Measurements from ENCODE around the gene SLC6A8. TPM values are rescaled to one million over a fixed set of nuclear protein-coding genes. Genes with fewer than 3 reads are reported as not detected.

Gene SLC6A8
- total RNA-seq, 1 experiment from 2014 or later, result 49.8 TPM

GRCh38 chrX:153648358-153649177 lies 39.2 kb upstream of the SLC6A8 start:
- no peak for TF ChIP-seq EZH2 (IDR thresholded peaks at IDR 0.05; ENCODE audit: borderline replicate concordance, low read depth, low read length, poor library complexity, severe bottlenecking)
- TF ChIP-seq CTCF (conservative IDR thresholded peaks at IDR 0.05; ENCODE audit: low read depth, low read length), result no peak
- no peak for DNase-seq (ENCODE audit: low spot score)
- Histone ChIP-seq H3K9me3 (ENCODE audit: low read depth, low read length, poor library complexity, severe bottlenecking) (no peaks in the 10 kb centered on the region), H3K4me3 (ENCODE audit: low read depth, low read length, poor library complexity, severe bottlenecking) (no peak overlapping the region), H3K36me3 (ENCODE audit: insufficient read depth, low read length, poor library complexity, severe bottlenecking) (no peaks in the 10 kb centered on the region), H3K27me3 (replicated peaks; ENCODE audit: insufficient read depth, low read depth, low read length, poor library complexity) (peaks cover 16% of the 10 kb centered on the region), H3K4me1 (ENCODE audit: insufficient read depth, low read length, poor library complexity, severe bottlenecking) (no peaks in the 10 kb centered on the region), H3K27ac (ENCODE audit: low read depth, low read length, poor library complexity, severe bottlenecking) (no peak overlapping the region)
- CTCF ChIA-PET, result no interaction called here
- intact Hi-C loops (cut with micrococcal nuclease; ENCODE audit: unreplicated experiment), result no loop called here
- no TSS peak for BruUV-seq (replicated peaks)
- POLR2A ChIA-PET (ENCODE audit: low non-redundant PET), result no interaction called here

GRCh38 chrX:153649178-153649914 lies 38.4 kb upstream of the SLC6A8 start:
- Histone ChIP-seq H3K27ac (ENCODE audit: low read depth, low read length, poor library complexity, severe bottlenecking) (no peak overlapping the region), H3K27me3 (replicated peaks; ENCODE audit: insufficient read depth, low read depth, low read length, poor library complexity) (peaks cover 15% of the 10 kb centered on the region), H3K9me3 (ENCODE audit: low read depth, low read length, poor library complexity, severe bottlenecking) (peaks cover 5% of the 10 kb centered on the region), H3K4me3 (ENCODE audit: low read depth, low read length, poor library complexity, severe bottlenecking) (no peak overlapping the region), H3K4me1 (ENCODE audit: insufficient read depth, low read length, poor library complexity, severe bottlenecking) (no peaks in the 10 kb centered on the region), H3K36me3 (ENCODE audit: insufficient read depth, low read length, poor library complexity, severe bottlenecking) (no peaks in the 10 kb centered on the region)
- ChIA-PET POLR2A (ENCODE audit: low non-redundant PET) (no interaction called here), CTCF (interaction anchor here (0.6 kb wide), 1 partner anchor 11 kb away, joined by 3 read pairs; no protein-coding TSS in a partner anchor)
- DNase-seq (ENCODE audit: low spot score), result peak; percentile 25
- BruUV-seq (replicated peaks), result no TSS peak
- intact Hi-C loops (cut with micrococcal nuclease; ENCODE audit: unreplicated experiment), result no loop called here
- TF ChIP-seq EZH2 (IDR thresholded peaks at IDR 0.05; ENCODE audit: borderline replicate concordance, low read depth, low read length, poor library complexity, severe bottlenecking), result no peak
- peak; percentile 41 for TF ChIP-seq CTCF (conservative IDR thresholded peaks at IDR 0.05; ENCODE audit: low read depth, low read length)

- no TSS peak for BruUV-seq (replicated peaks)
- Histone ChIP-seq H3K9me3 (ENCODE audit: low read depth, low read length, poor library complexity, severe bottlenecking) (peaks cover 5% of the 10 kb centered on the region), H3K4me3 (ENCODE audit: low read depth, low read length, poor library complexity, severe bottlenecking) (no peak overlapping the region), H3K4me1 (ENCODE audit: insufficient read depth, low read length, poor library complexity, severe bottlenecking) (no peaks in the 10 kb centered on the region), H3K27me3 (replicated peaks; ENCODE audit: insufficient read depth, low read depth, low read length, poor library complexity) (peaks cover 15% of the 10 kb centered on the region), H3K36me3 (ENCODE audit: insufficient read depth, low read length, poor library complexity, severe bottlenecking) (no peaks in the 10 kb centered on the region), H3K27ac (ENCODE audit: low read depth, low read length, poor library complexity, severe bottlenecking) (no peak overlapping the region)
- no peak for DNase-seq (ENCODE audit: low spot score)
- CTCF ChIA-PET, result interaction anchor here (0.6 kb wide), 1 partner anchor 10 kb away, joined by 3 read pairs; no protein-coding TSS in a partner anchor
- 0 out of 2 replicates have a peak, but pooled peaks have one; percentile 3 for TF ChIP-seq CTCF (conservative IDR thresholded peaks at IDR 0.05; ENCODE audit: low read depth, low read length)
- TF ChIP-seq EZH2 (IDR thresholded peaks at IDR 0.05; ENCODE audit: borderline replicate concordance, low read depth, low read length, poor library complexity, severe bottlenecking), result no peak
- intact Hi-C loops (cut with micrococcal nuclease; ENCODE audit: unreplicated experiment), result no loop called here
- POLR2A ChIA-PET (ENCODE audit: low non-redundant PET), result no interaction called here
These were observed 37.6 kb upstream of the SLC6A8 start for GRCh38 chrX:153649915-153650782.

Data from A673 (cell line).